Panc1 (cell line): ENCODE results near the gene GDF7.

ENCODE experiments used
- POLR2AphosphoS5 ChIP-seq: IDR thresholded peaks from 2 replicates; pipeline ENCODE4 v1.6.1; 2012; ENCODE audit warnings: mild to moderate bottlenecking, low read depth, low read length, moderate library complexity
- SIN3A ChIP-seq: IDR thresholded peaks from 2 replicates; pipeline ENCODE4 v1.6.1; 2012; ENCODE audit warnings: low read depth, mild to moderate bottlenecking, low read length, moderate library complexity, borderline replicate concordance; ENCODE audit not compliant: insufficient read depth
- TF ChIP-seq, protein P1 (sequence below): fragments of 450-650 bp; IDR thresholded peaks from 2 replicates; pipeline ENCODE4 v1.5.1; 2017; ENCODE audit warnings: mild to moderate bottlenecking
- TF ChIP-seq, protein P2 (sequence below), 2 experiments: IDR thresholded peaks; 2 replicates each; pipeline ENCODE4 v1.6.1; 2011 to 2012; ENCODE audit warnings: low read depth in 2 of 2, control low read depth in 1 of 2, low read length in 1 of 2, mild to moderate bottlenecking in 1 of 2, moderate library complexity in 1 of 2; ENCODE audit not compliant: insufficient read depth in 1 of 2

DNA sequence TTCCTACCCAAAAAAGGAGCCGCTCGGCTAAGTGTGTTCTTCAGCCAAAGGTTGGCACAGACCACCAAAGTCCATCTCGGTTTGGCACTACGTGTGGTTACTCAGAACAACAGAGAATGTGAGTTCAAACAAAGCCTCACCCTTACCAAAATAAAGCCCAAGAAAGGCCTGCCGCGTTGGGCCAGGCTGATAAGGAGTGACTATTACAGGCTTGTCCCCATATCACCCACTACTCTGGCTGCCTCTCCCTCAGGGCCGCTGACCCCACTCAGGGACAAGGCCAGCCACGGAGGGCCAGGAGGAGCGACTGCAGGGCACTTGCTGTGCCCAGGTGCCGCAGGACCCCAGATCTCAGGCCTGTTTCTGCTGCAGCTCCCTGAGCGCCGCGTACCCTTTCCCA, 29.8 kb upstream of the GDF7 start:
- TF ChIP-seq, protein P1, sequence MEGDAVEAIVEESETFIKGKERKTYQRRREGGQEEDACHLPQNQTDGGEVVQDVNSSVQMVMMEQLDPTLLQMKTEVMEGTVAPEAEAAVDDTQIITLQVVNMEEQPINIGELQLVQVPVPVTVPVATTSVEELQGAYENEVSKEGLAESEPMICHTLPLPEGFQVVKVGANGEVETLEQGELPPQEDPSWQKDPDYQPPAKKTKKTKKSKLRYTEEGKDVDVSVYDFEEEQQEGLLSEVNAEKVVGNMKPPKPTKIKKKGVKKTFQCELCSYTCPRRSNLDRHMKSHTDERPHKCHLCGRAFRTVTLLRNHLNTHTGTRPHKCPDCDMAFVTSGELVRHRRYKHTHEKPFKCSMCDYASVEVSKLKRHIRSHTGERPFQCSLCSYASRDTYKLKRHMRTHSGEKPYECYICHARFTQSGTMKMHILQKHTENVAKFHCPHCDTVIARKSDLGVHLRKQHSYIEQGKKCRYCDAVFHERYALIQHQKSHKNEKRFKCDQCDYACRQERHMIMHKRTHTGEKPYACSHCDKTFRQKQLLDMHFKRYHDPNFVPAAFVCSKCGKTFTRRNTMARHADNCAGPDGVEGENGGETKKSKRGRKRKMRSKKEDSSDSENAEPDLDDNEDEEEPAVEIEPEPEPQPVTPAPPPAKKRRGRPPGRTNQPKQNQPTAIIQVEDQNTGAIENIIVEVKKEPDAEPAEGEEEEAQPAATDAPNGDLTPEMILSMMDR, result no peak
- TF ChIP-seq POLR2AphosphoS5 (no peak), SIN3A (no peak)
- TF ChIP-seq, protein P2, sequence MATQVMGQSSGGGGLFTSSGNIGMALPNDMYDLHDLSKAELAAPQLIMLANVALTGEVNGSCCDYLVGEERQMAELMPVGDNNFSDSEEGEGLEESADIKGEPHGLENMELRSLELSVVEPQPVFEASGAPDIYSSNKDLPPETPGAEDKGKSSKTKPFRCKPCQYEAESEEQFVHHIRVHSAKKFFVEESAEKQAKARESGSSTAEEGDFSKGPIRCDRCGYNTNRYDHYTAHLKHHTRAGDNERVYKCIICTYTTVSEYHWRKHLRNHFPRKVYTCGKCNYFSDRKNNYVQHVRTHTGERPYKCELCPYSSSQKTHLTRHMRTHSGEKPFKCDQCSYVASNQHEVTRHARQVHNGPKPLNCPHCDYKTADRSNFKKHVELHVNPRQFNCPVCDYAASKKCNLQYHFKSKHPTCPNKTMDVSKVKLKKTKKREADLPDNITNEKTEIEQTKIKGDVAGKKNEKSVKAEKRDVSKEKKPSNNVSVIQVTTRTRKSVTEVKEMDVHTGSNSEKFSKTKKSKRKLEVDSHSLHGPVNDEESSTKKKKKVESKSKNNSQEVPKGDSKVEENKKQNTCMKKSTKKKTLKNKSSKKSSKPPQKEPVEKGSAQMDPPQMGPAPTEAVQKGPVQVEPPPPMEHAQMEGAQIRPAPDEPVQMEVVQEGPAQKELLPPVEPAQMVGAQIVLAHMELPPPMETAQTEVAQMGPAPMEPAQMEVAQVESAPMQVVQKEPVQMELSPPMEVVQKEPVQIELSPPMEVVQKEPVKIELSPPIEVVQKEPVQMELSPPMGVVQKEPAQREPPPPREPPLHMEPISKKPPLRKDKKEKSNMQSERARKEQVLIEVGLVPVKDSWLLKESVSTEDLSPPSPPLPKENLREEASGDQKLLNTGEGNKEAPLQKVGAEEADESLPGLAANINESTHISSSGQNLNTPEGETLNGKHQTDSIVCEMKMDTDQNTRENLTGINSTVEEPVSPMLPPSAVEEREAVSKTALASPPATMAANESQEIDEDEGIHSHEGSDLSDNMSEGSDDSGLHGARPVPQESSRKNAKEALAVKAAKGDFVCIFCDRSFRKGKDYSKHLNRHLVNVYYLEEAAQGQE (IDR thresholded peaks at IDR 0.05; ENCODE audit: insufficient read depth in 1 of 2, low read depth in 2 of 2, low read length in 1 of 2), result no peak
